Activated naive CD8-positive, alpha-beta T cell treated with anti-CD3 and anti-CD28 coated beads, Interleukin-2, amount 10 ng/mL, durations not matched to agents 7 days and 5 days (primary cell): ENCODE data around the gene AURKAIP1. TPM values are rescaled to one million over a fixed set of nuclear protein-coding genes. Genes with fewer than 3 reads are reported as not detected.
"Not testable (repeated sequence)": the region's sequence is repeated elsewhere in the genome, so short reads cannot be mapped to it uniquely, and the experiment has no call there.

Source experiments
- ATAC-seq: fragments of 150-1000 bp; cut with Tn5 transposase; one replicate; pipeline ENCODE4 v1.10.0; 2021; ENCODE audit warnings: low read depth, moderate library complexity
- POLR2A ChIA-PET: fragments of 350-600 bp; sonication (Branson Sonifier 250); formaldehyde crosslinking; loops from one replicate; lab custom pipeline; 2021; ENCODE audit warnings: antibody characterized with exemption; lab: Charles Lee
- DNase-seq: peaks from one replicate; pipeline ENCODE4 v3.0.0; 2021
- H3K27ac Mint-ChIP-seq: one replicate; pipeline ENCODE4 v1.8.0; 2022; ENCODE audit warnings: mild to moderate bottlenecking, mixed read lengths
- H3K27me3 Mint-ChIP-seq: one replicate; pipeline ENCODE4 v1.8.0; 2022; ENCODE audit warnings: mild to moderate bottlenecking, moderate library complexity, mixed read lengths
- H3K36me3 Mint-ChIP-seq: one replicate; pipeline ENCODE4 v1.8.0; 2021; ENCODE audit warnings: mild to moderate bottlenecking, mixed read lengths
- H3K4me1 Mint-ChIP-seq: one replicate; pipeline ENCODE4 v1.8.0; 2021; ENCODE audit warnings: mixed read lengths
- H3K4me3 Mint-ChIP-seq: one replicate; pipeline ENCODE4 v1.8.0; 2022; ENCODE audit warnings: mild to moderate bottlenecking, moderate library complexity, mixed read lengths
- H3K9me3 Mint-ChIP-seq: one replicate; pipeline ENCODE4 v1.8.0; 2021; ENCODE audit warnings: mixed read lengths
- total RNA-seq, 2 experiments: library from RNA; stranded (reverse); gene quantifications; one replicate each; pipeline ENCODE4 v1.2.3, GENCODE V29; 2021

AURKAIP1 gene
- total RNA-seq, 2 experiments from 2014 or later = 87.3 to 97.1 TPM

GRCh38 chr1:1417825-1418463 is 42.9 kb upstream of the AURKAIP1 start:
- H3K4me3 Mint-ChIP-seq, DNase-seq, H3K27ac Mint-ChIP-seq, ATAC-seq, H3K9me3 Mint-ChIP-seq, H3K27me3 Mint-ChIP-seq, H3K36me3 Mint-ChIP-seq: not testable (repeated sequence)
- POLR2A ChIA-PET = interaction anchor here (0.8 kb wide), 1 partner anchor 12 kb away, joined by 3 read pairs; no protein-coding TSS in a partner anchor
- H3K4me1 Mint-ChIP-seq = peaks cover 12% of the 10 kb centered on the region

- DNase-seq, H3K9me3 Mint-ChIP-seq, H3K4me3 Mint-ChIP-seq, H3K27me3 Mint-ChIP-seq, H3K36me3 Mint-ChIP-seq, H3K27ac Mint-ChIP-seq, ATAC-seq, POLR2A ChIA-PET, H3K4me1 Mint-ChIP-seq: not testable (repeated sequence)
Observed at GRCh38 chr1:1417396-1417795, 42.4 kb upstream of the AURKAIP1 start.

GRCh38 chr1:1415751-1416150 is 40.7 kb upstream of the AURKAIP1 start:
- Mint-ChIP-seq H3K36me3 (no peaks in the 10 kb centered on the region), H3K27me3 (peaks cover 1% of the 10 kb centered on the region), H3K4me1 (peaks cover 7% of the 10 kb centered on the region), H3K27ac (no peak overlapping the region), H3K4me3 (no peak overlapping the region), H3K9me3 (no peaks in the 10 kb centered on the region)
- ATAC-seq (no peak), DNase-seq (no peak)
- POLR2A ChIA-PET = no interaction called here

GRCh38 chr1:1412311-1412902 is 37.4 kb upstream of the AURKAIP1 start:
- H3K9me3 Mint-ChIP-seq, H3K4me3 Mint-ChIP-seq, H3K36me3 Mint-ChIP-seq, ATAC-seq, H3K4me1 Mint-ChIP-seq, DNase-seq, H3K27ac Mint-ChIP-seq, H3K27me3 Mint-ChIP-seq, POLR2A ChIA-PET: not testable (repeated sequence)

- POLR2A ChIA-PET = interaction anchor here (0.6 kb wide), 1 partner anchor 15 kb away, joined by 4 read pairs; no protein-coding TSS in a partner anchor
- no peak for ATAC-seq
- Mint-ChIP-seq H3K36me3 (no peaks in the 10 kb centered on the region), H3K4me1 (peaks cover 7% of the 10 kb centered on the region), H3K9me3 (no peaks in the 10 kb centered on the region), H3K27ac (no peak overlapping the region), H3K27me3 (no peaks in the 10 kb centered on the region), H3K4me3 (no peak overlapping the region)
- DNase-seq = no peak
Observed at GRCh38 chr1:1411626-1412025, 36.6 kb upstream of the AURKAIP1 start.

- H3K27ac Mint-ChIP-seq = peak overlapping the region; percentile 30
- H3K27me3 Mint-ChIP-seq, H3K4me3 Mint-ChIP-seq: not testable (repeated sequence)
Observed at GRCh38 chr1:1410238-1410637, 35.2 kb upstream of the AURKAIP1 start.

GRCh38 chr1:1407636-1408318 is 32.8 kb upstream of the AURKAIP1 start:
- H3K27me3 Mint-ChIP-seq = no peaks in the 10 kb centered on the region
- ATAC-seq = peak; percentile 25

More at GRCh38 chr1:1410238-1410637, 35.2 kb upstream of the AURKAIP1 start:
- DNase-seq, ATAC-seq, POLR2A ChIA-PET, H3K9me3 Mint-ChIP-seq, H3K36me3 Mint-ChIP-seq: not testable (repeated sequence)
- peaks cover 17% of the 10 kb centered on the region for H3K4me1 Mint-ChIP-seq

GRCh38 chr1:1406821-1407635 is 32.0 kb upstream of the AURKAIP1 start, which contains the start of gene MRPL20:
MRPL20 (minus strand) TSS chr1:1407293; CDS start chr1:1407217, 76 bp downstream.
- DNase-seq = peak; percentile 95
- Mint-ChIP-seq H3K4me1 (peaks cover 23% of the 10 kb centered on the region), H3K4me3 (peak within 1 kb of the TSS; percentile 93), H3K9me3 (no peaks in the 10 kb centered on the region), H3K27ac (peak within 1 kb of the TSS; percentile 95), H3K27me3 (no peaks in the 10 kb centered on the region), H3K36me3 (peaks cover 13% of the 10 kb centered on the region)
- peak; percentile 94 for ATAC-seq
- POLR2A ChIA-PET = interaction anchor here (0.9 to 4.5 kb wide), 13 partner anchors 9 to 209 kb away, joined by 3 to 32 read pairs (median 4); partner anchors contain the start of genes ANKRD65, AURKAIP1, CCNL2 and MIB2

More at GRCh38 chr1:1407636-1408318, 32.8 kb upstream of the AURKAIP1 start:
- Mint-ChIP-seq H3K4me3 (peak overlapping the region; percentile 89), H3K27ac (peak overlapping the region; percentile 88), H3K36me3 (peaks cover 13% of the 10 kb centered on the region), H3K9me3 (no peaks in the 10 kb centered on the region), H3K4me1 (peaks cover 23% of the 10 kb centered on the region)
- POLR2A ChIA-PET = interaction anchor here (0.9 to 4.5 kb wide), 12 partner anchors 9 to 208 kb away, joined by 3 to 32 read pairs (median 4); partner anchors contain the start of genes ANKRD65, AURKAIP1, CCNL2 and MIB2
- no peak for DNase-seq

GRCh38 chr1:1406101-1406820 is 31.3 kb upstream of the AURKAIP1 start:
- POLR2A ChIA-PET = interaction anchor here (1.0 to 4.5 kb wide), 6 partner anchors 8 to 32 kb away, joined by 3 to 32 read pairs (median 4); partner anchors contain the start of genes AURKAIP1 and CCNL2
- Mint-ChIP-seq H3K9me3 (no peaks in the 10 kb centered on the region), H3K4me1 (peaks cover 23% of the 10 kb centered on the region), H3K4me3 (peak overlapping the region; percentile 93), H3K36me3 (peaks cover 13% of the 10 kb centered on the region), H3K27me3 (no peaks in the 10 kb centered on the region), H3K27ac (peak overlapping the region; percentile 95)
- DNase-seq (no peak), ATAC-seq (no peak)

- DNase-seq (no peak), ATAC-seq (no peak)
- Mint-ChIP-seq H3K4me3 (no peak overlapping the region), H3K27me3 (no peaks in the 10 kb centered on the region), H3K36me3 (peaks cover 18% of the 10 kb centered on the region), H3K27ac (peak overlapping the region; percentile 26), H3K4me1 (peaks cover 31% of the 10 kb centered on the region), H3K9me3 (no peaks in the 10 kb centered on the region)
- POLR2A ChIA-PET = interaction anchor here (0.6 kb wide), 1 partner anchor 166 kb away, joined by 4 read pairs; no protein-coding TSS in a partner anchor
Observed at GRCh38 chr1:1403653-1404052, 28.6 kb upstream of the AURKAIP1 start.

GRCh38 chr1:1402901-1403392 is 27.9 kb upstream of the AURKAIP1 start:
- POLR2A ChIA-PET = interaction anchor here (0.6 to 1.0 kb wide), 2 partner anchors 28 to 167 kb away, joined by 4 to 5 read pairs; partner anchors contain the start of gene AURKAIP1
- Mint-ChIP-seq H3K36me3 (peaks cover 22% of the 10 kb centered on the region), H3K4me1 (peaks cover 31% of the 10 kb centered on the region)
- not testable (repeated sequence) for H3K9me3 Mint-ChIP-seq, DNase-seq, ATAC-seq, H3K4me3 Mint-ChIP-seq, H3K27me3 Mint-ChIP-seq, H3K27ac Mint-ChIP-seq
